Dermis microvascular lymphatic vessel endothelial cell (primary cell): Measurements from ENCODE around the gene ATN1. TPM values are rescaled to one million over a fixed set of nuclear protein-coding genes. Genes with fewer than 3 reads are reported as not detected.
"Not testable (repeated sequence)": the region's sequence is repeated elsewhere in the genome, so short reads cannot be mapped to it uniquely, and the experiment has no call there.

ENCODE experiments used
- DNase-seq, 2 donors: peaks; one replicate each; pipeline versions ENCODE4 v3.0.0 to v3.0.0-alpha.2; 2010; ENCODE audit warnings: low read depth in 2 of 2
- total RNA-seq: library from RNA; depleted of rRNA; stranded (reverse); fragments of >200 nt; gene quantifications from 2 replicates; pipeline ENCODE4 v1.2.1, GENCODE V29; 2014

The ATN1 gene, protein sequence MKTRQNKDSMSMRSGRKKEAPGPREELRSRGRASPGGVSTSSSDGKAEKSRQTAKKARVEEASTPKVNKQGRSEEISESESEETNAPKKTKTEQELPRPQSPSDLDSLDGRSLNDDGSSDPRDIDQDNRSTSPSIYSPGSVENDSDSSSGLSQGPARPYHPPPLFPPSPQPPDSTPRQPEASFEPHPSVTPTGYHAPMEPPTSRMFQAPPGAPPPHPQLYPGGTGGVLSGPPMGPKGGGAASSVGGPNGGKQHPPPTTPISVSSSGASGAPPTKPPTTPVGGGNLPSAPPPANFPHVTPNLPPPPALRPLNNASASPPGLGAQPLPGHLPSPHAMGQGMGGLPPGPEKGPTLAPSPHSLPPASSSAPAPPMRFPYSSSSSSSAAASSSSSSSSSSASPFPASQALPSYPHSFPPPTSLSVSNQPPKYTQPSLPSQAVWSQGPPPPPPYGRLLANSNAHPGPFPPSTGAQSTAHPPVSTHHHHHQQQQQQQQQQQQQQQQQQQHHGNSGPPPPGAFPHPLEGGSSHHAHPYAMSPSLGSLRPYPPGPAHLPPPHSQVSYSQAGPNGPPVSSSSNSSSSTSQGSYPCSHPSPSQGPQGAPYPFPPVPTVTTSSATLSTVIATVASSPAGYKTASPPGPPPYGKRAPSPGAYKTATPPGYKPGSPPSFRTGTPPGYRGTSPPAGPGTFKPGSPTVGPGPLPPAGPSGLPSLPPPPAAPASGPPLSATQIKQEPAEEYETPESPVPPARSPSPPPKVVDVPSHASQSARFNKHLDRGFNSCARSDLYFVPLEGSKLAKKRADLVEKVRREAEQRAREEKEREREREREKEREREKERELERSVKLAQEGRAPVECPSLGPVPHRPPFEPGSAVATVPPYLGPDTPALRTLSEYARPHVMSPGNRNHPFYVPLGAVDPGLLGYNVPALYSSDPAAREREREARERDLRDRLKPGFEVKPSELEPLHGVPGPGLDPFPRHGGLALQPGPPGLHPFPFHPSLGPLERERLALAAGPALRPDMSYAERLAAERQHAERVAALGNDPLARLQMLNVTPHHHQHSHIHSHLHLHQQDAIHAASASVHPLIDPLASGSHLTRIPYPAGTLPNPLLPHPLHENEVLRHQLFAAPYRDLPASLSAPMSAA (N-terminal part only)
- 5.1 and 12.1 TPM in 2 replicates for total RNA-seq

DNA sequence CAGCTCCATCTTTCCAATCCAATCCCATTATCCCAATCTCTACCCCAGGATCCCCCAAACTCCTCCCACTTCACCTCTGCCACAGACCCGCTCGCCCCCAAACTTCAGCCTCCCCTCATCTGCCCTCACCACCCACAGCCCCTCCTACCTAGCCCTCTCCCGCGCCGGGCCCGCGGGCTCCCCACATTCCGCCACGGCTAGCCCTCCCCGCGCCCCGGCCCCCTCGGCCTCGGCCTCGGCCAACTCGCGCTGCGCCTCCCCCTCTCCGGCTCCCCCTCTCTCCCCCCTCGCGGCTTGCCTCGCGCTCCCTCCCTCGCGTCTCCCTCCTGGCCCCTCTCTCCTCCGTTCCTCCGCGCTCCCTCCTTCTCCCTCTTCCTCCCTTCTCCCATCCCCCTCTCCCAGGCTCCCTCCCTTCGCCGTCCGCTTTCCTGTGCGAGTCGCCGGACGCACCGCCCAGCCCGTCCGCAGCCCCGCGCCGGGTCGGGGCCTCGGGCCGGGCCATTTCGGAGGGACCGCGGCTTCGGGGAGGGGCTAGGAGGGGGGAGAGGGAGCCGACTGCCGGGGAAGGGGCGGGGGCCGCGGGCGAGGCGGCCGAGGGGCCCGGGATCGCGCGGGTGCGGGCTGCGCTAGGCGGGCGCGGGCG, at the start of gene ATN1:
TSS of gene ATN1 (plus strand) at position 581 of the 643 bp plus-strand sequence. CDS start 6,043 bp downstream, outside the sequence.
- peak; percentile 36 to 75 for DNase-seq

DNA sequence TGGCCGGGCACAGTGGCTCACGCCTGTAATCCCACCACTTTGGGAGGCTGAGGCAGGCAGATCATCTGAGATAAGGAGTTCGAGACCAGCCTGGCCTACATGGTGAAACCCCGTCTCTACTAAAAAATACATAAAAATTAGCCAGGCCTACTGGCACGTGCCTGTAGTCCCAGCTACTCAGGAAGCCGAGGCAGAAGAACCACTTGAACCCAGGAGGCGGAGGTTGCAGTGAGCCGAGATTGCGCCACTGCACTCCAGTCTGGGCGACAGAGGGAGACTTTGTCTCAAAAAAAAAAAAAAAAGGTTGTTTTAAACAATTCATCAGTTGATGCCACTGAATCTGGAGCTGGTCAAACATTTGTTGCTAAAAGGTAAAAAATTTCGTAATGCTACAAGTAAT, 47.9 kb upstream of the ATN1 start:
- not testable (repeated sequence) for DNase-seq

DNA sequence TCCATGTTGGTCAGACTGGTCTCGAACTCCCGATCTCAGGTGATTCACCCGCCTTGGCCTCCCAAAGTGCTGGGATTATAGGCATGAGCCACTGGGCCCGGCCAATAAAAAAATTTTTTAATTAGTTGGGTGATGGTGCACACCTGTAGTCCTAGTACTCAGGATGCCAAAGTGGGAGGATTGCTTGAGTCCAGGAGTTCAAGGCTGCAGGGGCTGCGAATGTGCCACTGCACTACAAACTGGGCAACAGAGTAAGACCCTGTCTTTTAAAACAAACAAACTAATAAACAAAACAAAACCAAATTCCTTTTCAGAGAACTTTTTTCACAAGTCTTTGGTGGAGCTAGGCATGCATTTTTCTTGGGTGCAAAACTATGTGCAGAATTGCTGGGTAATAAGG, 44.5 kb upstream of the ATN1 start:
- no peak for DNase-seq

DNA sequence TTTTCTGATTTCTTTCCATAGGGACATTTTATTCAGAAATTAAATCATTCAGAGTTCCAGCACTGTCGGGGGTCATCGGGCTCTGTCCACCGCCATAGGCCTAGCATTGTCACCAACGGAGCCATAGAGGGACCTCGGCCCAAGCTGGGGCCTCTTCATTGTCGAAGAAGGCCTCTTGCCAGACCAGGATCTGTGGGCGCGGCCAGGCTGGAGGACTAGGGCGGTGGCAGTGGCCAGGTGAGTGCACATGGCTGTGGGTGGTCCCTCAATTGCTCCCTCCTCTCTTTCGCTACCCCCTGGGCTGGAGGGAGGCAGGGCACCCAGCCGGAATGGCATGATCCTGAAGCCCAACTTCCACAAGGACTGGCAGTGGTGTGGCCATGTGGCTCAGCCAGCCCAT, 44.1 kb upstream of the ATN1 start:
- no peak for DNase-seq

DNA sequence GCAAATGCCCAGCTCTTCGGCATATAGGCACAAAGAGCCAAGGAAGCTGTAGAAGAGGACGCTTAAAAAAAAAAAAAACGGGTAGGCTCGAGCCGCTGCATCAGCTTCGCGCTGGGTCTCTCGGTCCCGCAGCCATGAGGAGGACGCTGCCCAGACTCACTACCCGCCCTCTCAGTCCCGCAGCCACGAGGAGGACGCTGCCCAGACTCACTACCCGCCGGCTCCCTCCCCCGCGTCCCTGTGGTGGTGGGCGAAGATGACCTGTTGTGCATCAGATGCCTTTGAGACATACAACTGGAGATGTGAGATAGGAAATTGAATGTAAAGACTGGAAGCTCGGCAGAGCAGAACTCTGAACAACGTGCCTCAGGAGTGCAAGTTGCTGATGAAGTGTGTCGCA, 43.2 kb upstream of the ATN1 start:
- no peak for DNase-seq

DNA sequence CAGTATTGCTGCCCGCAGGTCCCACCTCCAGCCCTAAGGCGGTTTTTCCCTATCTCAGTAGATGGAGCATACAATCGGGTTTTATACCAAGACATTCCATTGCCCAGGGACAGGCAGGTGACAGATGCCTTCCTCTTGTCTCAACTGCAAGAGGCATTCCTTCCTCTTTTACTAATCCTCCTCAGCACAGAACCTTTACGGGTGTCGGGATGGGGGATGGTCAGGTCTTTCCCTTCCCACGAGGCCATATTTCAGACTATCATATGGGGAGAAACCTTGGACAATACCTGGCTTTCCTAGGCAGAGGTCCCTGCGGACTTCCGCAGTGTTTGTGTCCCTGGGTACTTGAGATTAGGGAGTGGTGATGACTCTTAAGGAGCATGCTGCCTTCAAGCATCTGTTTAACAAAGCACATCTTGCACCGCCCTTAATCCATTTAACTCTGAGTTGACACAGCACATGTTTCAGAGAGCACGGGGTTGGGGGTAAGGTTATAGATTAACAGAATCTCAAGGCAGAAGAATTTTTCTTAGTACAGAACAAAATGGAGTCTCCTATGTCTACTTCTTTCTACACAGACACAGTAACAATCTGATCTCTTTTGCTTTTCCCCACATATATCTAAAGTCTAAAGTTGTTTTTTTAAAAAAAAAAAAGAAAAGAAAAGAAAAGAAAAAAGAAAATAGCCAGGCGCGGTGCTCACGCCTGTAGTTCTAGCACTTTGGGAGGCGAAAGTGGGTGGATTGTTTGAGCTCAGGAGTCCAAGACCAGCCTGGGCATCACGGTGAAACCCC, 41.4 kb upstream of the ATN1 start:
- DNase-seq: not testable (repeated sequence)

DNA sequence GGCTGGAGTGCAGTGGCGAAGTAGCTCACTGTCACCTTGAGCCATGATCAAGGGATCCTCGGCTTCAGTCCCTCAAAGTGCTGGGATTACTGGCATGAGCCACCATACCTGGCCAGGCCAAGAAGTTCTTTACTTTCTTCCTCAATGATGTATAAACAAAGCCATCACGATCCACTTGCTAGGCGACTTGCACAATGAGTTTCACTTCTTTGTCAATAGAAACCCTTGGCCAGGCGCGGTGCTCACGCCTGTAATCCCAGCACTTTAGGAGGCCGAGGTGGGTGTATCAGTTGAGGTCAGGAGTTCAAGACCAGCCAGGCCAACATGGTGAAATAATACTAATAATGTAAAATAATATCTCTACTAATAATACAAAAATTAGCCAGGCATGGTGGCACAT, 40.3 kb upstream of the ATN1 start:
- DNase-seq: no peak

DNA sequence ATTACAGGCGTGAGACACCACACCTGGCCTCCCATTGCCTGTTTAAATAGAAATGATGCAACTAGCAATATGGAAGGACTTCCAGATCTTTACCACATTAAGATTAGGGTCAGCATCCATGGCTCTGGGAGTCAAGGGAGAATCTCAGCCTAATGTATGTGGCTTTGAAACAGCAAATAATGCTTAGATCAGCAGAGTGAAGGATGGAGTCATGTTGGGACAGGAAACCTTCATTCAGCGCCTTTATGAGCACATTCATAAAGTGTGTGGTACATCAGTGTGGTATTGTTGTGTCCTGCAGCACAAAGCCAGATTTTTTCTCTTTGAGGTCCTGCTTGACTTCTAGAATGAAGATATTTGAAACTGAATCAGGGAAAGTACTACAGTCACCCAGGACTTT, 39.4 kb upstream of the ATN1 start:
- no peak for DNase-seq

DNA sequence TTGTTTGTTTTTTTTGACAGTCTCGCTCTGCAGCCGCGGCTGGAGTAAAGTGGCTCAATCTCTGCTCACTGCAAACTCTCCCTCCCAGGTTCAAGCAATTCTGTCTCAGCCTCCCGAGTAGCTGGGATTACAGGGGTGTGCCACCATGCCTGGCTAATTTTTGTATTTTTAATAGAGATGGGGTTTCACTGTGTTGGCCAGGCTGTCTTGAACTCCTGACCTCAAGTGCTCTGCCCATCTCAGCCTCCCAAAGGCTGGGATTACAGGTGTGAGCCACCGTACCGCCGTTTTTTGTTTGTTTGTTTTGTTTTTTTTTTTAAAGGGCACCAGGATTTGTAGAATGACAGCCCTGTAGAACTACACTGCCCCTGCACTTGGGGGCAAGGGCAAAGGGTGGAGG, 39.0 kb upstream of the ATN1 start:
- not testable (repeated sequence) for DNase-seq

DNA sequence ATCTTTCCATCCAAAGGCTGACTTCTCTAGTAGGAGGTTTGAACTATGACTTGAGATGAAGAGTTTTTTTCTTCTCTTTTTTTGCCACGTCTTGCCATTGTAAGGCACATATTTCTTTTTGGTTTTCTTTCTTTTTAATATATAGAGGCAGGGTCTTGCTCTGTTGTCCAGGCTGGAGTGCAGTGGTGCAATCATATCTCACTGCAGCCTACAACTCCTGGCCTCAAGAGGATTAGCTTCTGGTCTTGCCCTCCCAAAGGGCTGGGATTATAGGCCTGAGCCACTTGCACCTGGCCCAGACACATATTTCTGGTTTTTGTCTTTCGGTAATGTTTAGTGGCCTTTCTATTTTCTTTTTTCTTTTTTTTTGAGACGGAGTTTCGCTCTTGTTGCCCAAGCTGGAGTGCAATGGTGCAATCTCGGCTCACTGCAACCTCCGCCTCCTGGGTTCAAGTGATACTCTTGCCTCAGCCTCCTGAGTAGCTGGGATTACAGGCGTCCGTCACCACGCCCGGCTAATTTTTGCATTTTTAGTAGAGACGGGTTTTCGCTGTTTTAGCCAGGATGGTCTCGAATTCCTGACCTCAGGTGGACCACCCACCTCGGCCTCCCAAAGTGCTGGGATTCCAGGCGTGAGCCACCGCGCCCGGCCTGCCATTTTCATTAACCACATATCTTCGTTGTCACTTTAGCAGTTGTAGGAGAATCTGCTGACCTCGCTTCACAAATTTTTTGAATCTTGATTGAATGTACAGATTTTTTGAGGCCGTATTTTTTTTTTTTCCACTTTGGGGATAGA, 37.8 kb upstream of the ATN1 start:
- not testable (repeated sequence) for DNase-seq

DNA sequence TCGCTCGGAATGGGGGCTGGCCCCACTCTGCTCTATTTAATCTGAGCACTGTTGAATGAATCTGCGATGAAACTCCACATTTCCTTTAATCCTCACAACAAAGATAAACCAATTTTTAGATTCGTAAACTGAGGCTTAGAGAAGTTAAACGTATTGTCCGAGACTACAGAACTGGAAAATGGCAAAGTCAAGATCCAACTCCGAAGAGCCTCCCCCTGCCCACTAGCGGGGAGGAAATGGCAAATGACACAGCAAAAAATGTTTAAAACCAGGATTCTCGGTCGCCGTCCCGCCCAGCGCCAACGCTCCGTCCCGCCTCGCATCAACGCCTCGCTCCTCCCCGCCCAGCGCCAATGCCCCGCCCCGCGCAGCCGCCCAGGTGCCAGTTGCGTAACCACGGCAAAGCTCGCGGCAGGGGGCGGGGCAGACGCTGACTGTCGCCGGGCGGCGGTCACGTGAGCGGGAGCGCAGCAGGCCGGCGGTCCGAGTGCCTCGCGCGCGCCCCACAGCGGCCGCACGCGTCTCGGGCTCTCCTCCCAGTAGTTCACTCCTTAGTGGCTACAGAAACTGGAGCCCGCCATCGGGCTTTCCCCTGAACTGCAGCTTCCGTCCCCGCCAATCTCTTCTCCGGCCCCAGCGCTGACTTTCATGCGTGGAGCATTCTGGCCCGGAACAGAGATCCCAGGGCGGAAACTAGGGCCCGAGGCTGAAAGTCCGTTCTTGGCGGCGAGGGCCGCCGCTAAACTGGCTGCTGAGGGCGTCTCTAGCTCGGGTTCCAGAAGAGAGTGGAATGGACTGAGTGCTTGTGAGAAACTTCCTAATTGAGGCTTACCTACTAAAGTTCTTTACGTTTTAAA, 36.7 kb upstream of the ATN1 start:
- DNase-seq: peak; percentile 85 to 97

DNA sequence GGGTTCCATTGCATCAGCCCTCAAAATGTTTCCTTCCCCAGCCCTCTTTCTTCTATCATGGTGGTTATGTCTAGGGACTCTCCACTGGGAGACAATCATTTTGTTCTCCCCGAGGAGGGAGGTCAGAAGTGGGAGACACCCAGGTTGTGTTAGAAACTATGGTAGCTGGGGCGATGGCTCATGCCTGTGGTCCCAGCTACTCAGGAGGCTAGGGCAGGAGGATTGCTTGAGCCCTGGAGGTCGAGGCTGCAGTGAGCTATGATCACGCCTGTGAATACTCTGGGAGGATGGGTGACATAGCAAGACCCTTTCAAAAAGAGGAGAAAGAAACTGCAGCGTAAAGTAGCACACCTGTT, 36.1 kb upstream of the ATN1 start:
- no peak for DNase-seq

DNA sequence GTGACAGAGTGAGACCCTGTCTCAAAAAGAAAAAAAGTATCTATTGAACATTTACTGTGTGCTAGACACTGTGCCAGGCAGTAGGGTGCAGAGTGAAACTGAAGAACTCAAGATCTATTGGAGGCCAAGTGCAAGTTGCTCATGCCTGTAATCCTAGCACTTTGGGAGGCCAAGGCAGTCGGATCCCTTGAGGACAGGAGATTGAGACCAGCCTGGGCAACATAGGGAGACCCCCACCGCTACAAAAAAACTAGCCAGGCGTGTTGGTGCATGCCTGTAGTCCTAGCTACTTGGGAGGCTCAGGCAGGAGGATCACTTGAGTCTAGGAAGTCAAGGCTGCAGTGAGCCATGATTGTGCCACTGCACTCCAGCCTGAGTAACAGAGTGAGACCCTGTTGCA, 35.1 kb upstream of the ATN1 start:
- not testable (repeated sequence) for DNase-seq

DNA sequence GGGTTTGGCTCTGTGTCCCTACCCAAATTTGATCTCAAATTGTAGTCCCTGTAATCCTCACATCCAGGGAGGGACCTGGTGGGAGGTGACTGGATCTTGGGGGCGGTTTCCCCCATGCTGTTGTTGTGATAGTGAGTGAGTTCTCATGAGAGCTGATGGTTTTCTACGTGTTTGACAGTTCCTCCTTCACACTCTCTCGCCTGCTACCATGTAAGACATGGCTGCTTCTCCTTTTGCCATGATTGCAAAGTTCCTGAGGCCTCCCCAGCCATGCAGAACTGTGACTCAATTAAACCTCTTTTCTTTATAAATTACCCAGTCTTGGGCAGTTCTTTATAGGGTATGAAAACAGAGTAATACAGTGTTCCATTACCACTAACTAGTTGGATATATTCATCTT, 33.4 kb upstream of the ATN1 start:
- DNase-seq: no peak

DNA sequence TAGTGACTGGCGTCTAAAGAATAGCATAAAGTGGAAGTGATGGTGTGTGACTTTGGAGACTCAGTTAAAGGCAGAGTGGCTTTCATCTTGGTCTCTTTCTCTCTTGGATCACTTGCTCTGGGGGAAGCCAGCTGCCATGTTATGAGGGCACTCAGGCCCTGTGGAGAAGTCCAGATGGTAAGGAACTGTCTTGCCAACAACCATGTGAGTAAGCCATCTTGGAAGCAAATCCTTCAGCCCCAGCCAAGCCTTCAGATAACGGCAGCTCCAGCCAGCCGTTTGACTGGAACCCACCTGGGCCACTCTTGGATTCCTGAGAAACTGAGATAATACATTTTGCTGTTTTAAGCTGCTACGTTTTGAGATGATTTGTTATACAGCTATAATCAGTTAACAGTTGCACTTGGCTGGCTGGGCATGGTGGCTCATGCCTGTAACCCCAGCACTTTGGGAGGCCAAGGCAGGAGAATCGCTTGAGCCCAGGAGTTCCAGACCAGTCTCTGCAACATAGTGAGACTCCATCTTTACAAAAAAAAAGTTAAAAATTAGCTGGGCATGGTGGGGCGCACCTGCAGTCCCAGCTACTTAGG, 30.8 kb upstream of the ATN1 start:
- no peak for DNase-seq

DNA sequence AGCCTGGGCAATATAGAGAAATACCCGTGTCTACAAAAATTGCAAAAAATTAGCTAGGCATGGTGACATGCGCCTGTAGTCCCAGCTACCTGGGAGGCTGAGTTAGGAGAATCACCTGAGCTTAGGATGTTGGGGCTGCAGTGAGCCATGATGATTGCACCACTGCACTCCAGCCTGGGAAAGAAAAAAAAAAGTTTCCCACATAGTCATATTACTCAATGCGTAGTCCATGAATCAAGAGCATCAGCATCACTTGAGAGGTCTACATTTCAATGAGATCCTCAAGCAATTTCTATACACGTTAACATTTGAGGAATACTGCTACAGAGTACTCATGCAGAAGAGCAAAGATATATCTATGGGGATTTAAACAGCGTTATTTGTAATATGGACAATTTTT, 28.3 kb upstream of the ATN1 start:
- no peak for DNase-seq

DNA sequence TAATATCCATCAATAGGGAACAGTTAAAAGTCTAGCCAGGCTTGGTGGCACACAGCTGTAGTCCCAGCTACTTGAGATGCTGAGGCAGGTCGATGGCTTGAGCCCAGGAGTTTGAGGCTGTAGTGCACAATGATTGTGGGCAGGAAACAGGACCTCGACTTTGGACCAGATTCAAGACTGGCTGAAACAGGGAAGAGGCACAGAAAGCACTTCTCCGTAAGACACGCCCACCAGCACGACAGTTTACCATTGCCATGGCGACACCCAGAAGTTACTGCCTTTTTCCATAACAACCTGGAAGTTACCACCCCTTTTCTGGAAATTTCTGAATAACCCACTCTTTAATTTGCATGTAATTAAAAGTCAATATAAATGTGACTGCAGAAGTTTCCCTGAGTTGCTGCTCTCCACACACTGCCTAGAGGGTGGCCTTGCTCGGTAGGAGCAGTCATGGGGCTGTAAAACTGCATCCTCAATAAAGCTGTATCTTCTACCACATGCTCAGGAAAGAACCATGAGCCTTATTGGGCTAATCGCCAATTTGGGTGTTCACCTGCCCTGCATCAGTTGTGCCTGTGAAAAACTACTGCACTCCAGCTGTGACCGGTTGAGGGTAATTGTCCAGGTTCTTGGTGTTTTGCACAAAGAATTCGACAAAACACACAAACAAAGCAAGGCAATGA, 27.8 kb upstream of the ATN1 start:
- peak; percentile 80 to 82 for DNase-seq

DNA sequence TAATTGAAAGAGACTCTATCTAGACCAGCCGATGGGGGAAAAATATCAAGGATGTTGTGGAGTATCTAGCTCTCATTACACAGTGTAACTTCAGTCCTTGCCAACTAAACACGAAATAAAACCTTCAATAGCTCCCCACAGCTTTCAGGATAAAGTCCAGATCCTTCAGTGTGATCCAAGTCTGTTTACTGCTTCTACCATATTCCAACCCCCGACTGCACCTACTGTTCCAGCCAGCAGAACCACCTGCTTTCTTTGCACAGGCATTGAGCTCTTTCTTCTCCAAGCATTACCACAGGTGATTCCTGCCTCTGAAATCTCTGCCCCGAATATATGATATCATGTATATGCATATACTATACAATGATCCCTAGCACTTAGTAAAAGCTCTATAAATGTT, 25.3 kb upstream of the ATN1 start:
- DNase-seq: no peak
